Transverse colon (tissue), 4 donors: ENCODE measurements around the gene FOXP1. TPM values are rescaled to one million over a fixed set of nuclear protein-coding genes. Genes with fewer than 3 reads are reported as not detected.

Source experiments
- DNase-seq: peaks from one replicate; pipeline ENCODE4 v3.0.0-alpha.2; 2019
- H3K27ac ChIP-seq, 4 donors: fragments of 200-600 bp; sonication (generic); 2 replicates each; pipeline ENCODE4 v1.5.1; 2016 to 2018; ENCODE audit warnings: inconsistent platforms in 4 of 4
- H3K27me3 ChIP-seq: fragments of 200-600 bp; sonication (generic); 2 replicates; pipeline ENCODE4 v1.5.1; 2017; ENCODE audit warnings: inconsistent platforms
- H3K36me3 ChIP-seq, 4 donors: fragments of 200-600 bp; sonication (generic); 2 replicates each; pipeline ENCODE4 v1.5.1; 2017 to 2019; ENCODE audit warnings: inconsistent platforms in 4 of 4
- H3K4me1 ChIP-seq, 4 donors: fragments of 200-600 bp; sonication (generic); 2 replicates each; pipeline ENCODE4 v1.5.1; 2017 to 2020; ENCODE audit warnings: inconsistent platforms in 4 of 4
- H3K4me3 ChIP-seq, 4 donors: fragments of 200-600 bp; sonication (generic); 1 replicate in 1 of 4; 2 replicates in 3 of 4; pipeline versions ENCODE4 v1.5.1 to v1.6.1; 2017 to 2019; ENCODE audit warnings: inconsistent platforms in 4 of 4
- H3K9me3 ChIP-seq, 2 donors: fragments of 200-600 bp; sonication (generic); 2 replicates each; pipeline ENCODE4 v1.5.1; 2017 to 2019; ENCODE audit warnings: inconsistent platforms in 2 of 2
- EP300 ChIP-seq: sonication (generic); formaldehyde crosslinking; IDR thresholded peaks from one replicate; pipeline ENCODE4 v1.6.1; 2017; ENCODE audit warnings: antibody characterized with exemption, low read depth
- POLR2A ChIP-seq: fragments of 450-650 bp; IDR thresholded peaks from one replicate; pipeline ENCODE4 v1.6.1; 2016; ENCODE audit warnings: antibody characterized with exemption, mild to moderate bottlenecking, moderate library complexity
- POLR2AphosphoS5 ChIP-seq, 3 donors: sonication (generic); formaldehyde crosslinking; IDR thresholded peaks; one replicate each; pipeline ENCODE4 v1.6.1; 2016; ENCODE audit warnings: antibody characterized with exemption in 3 of 3
- WGBS, 2 donors: methylation state at CpG; one replicate each; pipeline ENCODE4 v1.1.5; 2018; ENCODE audit warnings: low coverage in 1 of 2; 5-methylcytosine and 5-hydroxymethylcytosine counted together
- in situ Hi-C, 4 donors: fragments of 200-750 bp; cut with MboI; loops; one replicate each; pipeline versions ENCODE4 v1.15.0 to v1.15.1; 2017; ENCODE audit warnings: low sequenced_read_pairs in 3 of 4, low pct_ligation_motif_present in 1 of 4, low pct_unique_long_range_greater_than_20kb in 1 of 4
- intact Hi-C: fragments of 100-400 bp; cut with DNase I; formaldehyde crosslinking; loops from one replicate; pipeline ENCODE4 v1.15.1; 2023; ENCODE audit warnings: low total_unique reads
- total RNA-seq, 4 donors: library from RNA; depleted of rRNA; stranded (reverse); fragments of >200 nt; gene quantifications; one replicate each; pipeline ENCODE4 v1.1.0, GENCODE V29; 2016
- TF ChIP-seq, protein P1 (sequence below), 5 experiments: fragments of 200-600 bp in 3 of 5; fragments of 450-650 bp in 2 of 5; sonication (generic) in 3 of 5; IDR thresholded peaks; 1 replicate in 2 of 5; 2 replicates in 3 of 5; pipeline ENCODE4 v1.5.1; 2016 to 2017; ENCODE audit warnings: antibody characterized with exemption in 5 of 5, inconsistent platforms in 3 of 5, mild to moderate bottlenecking in 2 of 5, moderate library complexity in 1 of 5

Gene FOXP1
- total RNA-seq, 4 donors from 2014 or later: 102 to 260 (median 150) TPM

- no peaks in the 10 kb centered on the region for H3K27me3 ChIP-seq
- peaks cover 0 to 12% (median 0%) of the 10 kb centered on the region in 4 donors for H3K36me3 ChIP-seq
- no peak overlapping the region for H3K4me3 ChIP-seq
- intact Hi-C loops: no loop called here
- peaks cover 16 to 78% (median 28%) of the 10 kb centered on the region in 4 donors for H3K4me1 ChIP-seq
- peak overlapping the region; percentile 31 to 74 (median 52) for H3K27ac ChIP-seq
- TF ChIP-seq POLR2A: no peak
- TF ChIP-seq EP300: no peak
- TF ChIP-seq, protein P1, sequence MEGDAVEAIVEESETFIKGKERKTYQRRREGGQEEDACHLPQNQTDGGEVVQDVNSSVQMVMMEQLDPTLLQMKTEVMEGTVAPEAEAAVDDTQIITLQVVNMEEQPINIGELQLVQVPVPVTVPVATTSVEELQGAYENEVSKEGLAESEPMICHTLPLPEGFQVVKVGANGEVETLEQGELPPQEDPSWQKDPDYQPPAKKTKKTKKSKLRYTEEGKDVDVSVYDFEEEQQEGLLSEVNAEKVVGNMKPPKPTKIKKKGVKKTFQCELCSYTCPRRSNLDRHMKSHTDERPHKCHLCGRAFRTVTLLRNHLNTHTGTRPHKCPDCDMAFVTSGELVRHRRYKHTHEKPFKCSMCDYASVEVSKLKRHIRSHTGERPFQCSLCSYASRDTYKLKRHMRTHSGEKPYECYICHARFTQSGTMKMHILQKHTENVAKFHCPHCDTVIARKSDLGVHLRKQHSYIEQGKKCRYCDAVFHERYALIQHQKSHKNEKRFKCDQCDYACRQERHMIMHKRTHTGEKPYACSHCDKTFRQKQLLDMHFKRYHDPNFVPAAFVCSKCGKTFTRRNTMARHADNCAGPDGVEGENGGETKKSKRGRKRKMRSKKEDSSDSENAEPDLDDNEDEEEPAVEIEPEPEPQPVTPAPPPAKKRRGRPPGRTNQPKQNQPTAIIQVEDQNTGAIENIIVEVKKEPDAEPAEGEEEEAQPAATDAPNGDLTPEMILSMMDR (IDR thresholded peaks at IDR 0.05): no peak
- TF ChIP-seq POLR2AphosphoS5 (IDR thresholded peaks at IDR 0.05): no peak
- in situ Hi-C loops: no loop called here
- 81 to 87% methylated on average over 3 to 8 of the region's 8 CpGs for WGBS, 2 donors
- no peaks in the 10 kb centered on the region for H3K9me3 ChIP-seq
- DNase-seq: no peak
These were observed 468.9 kb downstream of the FOXP1 start for GRCh38 chr3:71114610-71115009.

DNA sequence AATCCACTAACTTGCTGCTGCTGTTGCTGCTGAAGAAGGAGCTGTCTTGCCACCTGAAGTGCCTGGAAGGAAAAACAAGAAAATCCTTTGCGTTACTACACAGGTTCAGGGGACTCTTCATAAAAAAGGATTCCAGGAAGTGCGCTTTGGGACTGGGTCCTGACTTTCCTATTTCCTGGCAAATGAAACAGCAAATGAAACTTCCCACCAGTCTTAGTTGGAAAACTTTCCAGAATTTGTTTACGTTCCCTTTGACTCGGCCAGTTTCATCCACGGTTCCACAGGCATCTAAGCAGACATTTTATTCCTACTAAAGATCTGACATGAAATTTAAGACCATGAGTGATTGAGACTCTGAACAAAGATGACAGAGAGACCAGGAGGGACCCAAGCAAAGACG is 471.0 kb downstream of the FOXP1 start:
- intact Hi-C loops (no loop called here), in situ Hi-C loops (no loop called here)
- Histone ChIP-seq H3K4me1 (peaks cover 3 to 75% (median 21%) of the 10 kb centered on the region in 4 donors), H3K27me3 (no peaks in the 10 kb centered on the region), H3K36me3 (peaks cover 0 to 12% (median 0%) of the 10 kb centered on the region in 4 donors), H3K27ac (peak overlapping the region; percentile 68 to 74 (median 70)), H3K9me3 (no peaks in the 10 kb centered on the region), H3K4me3 (no peak overlapping the region)
- 29 to 61% methylated on average over 2 to 6 of the region's 6 CpGs for WGBS, 2 donors
- DNase-seq: no peak
- TF ChIP-seq POLR2A (no peak), POLR2AphosphoS5 (IDR thresholded peaks at IDR 0.05) (peak in 1 of 3 donors; percentile 6)

DNA sequence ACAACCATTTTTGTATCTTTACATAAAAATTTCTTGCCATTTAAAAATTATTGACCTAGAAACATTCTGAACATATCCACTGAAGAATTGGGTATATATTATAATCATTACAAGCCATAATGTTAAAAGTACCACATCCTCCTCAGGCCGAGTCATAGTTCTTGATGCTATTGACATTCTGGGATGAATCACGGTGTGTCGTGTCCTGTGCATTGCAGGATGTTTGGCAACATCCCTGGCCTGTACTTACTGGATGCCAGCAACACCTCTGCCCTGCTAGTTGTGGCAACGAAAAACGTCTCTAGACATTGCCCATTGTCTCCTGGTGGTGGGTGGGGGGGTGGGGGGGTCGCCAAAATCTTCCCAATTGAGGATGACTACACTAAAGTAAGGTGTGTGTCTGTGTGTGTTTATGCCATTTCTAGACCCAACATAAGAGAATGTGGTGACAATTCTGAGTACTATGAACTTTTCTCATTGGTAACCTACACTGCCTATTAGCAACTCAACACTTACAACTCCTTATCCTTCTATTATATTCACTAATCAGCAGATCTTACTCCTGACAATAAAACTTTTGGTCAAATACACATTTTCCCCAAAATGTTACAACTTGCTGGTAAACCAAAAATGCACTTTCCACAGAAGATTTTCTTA is 471.6 kb downstream of the FOXP1 start:
- WGBS, 2 donors: 63 to 65% methylated on average over 3 to 6 of the region's 6 CpGs
- in situ Hi-C loops (no loop called here), intact Hi-C loops (no loop called here)
- no peak for DNase-seq
- no peaks in the 10 kb centered on the region for H3K9me3 ChIP-seq
- H3K4me3 ChIP-seq: no peak overlapping the region
- H3K27me3 ChIP-seq: no peaks in the 10 kb centered on the region
- peaks cover 0 to 72% (median 18%) of the 10 kb centered on the region in 4 donors for H3K4me1 ChIP-seq
- H3K36me3 ChIP-seq: peaks cover 0 to 12% (median 0%) of the 10 kb centered on the region in 4 donors
- TF ChIP-seq POLR2A (no peak), EP300 (no peak), POLR2AphosphoS5 (IDR thresholded peaks at IDR 0.05) (no peak)
- TF ChIP-seq, protein P1 (IDR thresholded peaks at IDR 0.05): no peak
- H3K27ac ChIP-seq: peak overlapping the region; percentile 69 to 74 (median 70)

- no peak overlapping the region for H3K4me3 ChIP-seq
- H3K27me3 ChIP-seq: no peaks in the 10 kb centered on the region
- no peaks in the 10 kb centered on the region for H3K9me3 ChIP-seq
- intact Hi-C loops (no loop called here), in situ Hi-C loops (no loop called here)
- TF ChIP-seq POLR2A: no peak
- no peak for TF ChIP-seq POLR2AphosphoS5 (IDR thresholded peaks at IDR 0.05)
- TF ChIP-seq, protein P1 (IDR thresholded peaks at IDR 0.05): no peak
- no peak for TF ChIP-seq EP300
- H3K4me1 ChIP-seq: peaks cover 0 to 76% (median 18%) of the 10 kb centered on the region in 4 donors
- H3K27ac ChIP-seq: peak overlapping the region; percentile 63 to 71 (median 69)
- DNase-seq: no peak
- 85 to 86% methylated on average over 6 to 8 of the region's 8 CpGs for WGBS, 2 donors
- H3K36me3 ChIP-seq: peaks cover 0 to 12% (median 0%) of the 10 kb centered on the region in 4 donors
These were observed 472.9 kb downstream of the FOXP1 start for GRCh38 chr3:71110385-71111222.
